GM12874 (cell line): Measurements from ENCODE around the gene SLC16A5.

Experiments
- CTCF ChIP-seq: IDR thresholded peaks from 2 replicates; pipeline ENCODE4 v1.5.1; 2011; ENCODE audit warnings: low read depth, mild to moderate bottlenecking, control low read depth, low read length, moderate library complexity; ENCODE audit not compliant: insufficient read depth

The SLC16A5 gene

GRCh38 chr17:75086496-75087181 is 1.1 kb upstream of the SLC16A5 start:
- TF ChIP-seq CTCF: no peak

GRCh38 chr17:75087182-75087557 is 584 bp upstream of the SLC16A5 start:
- TF ChIP-seq CTCF: no peak

GRCh38 chr17:75088465-75089417 is 987 bp downstream of the SLC16A5 start:
- TF ChIP-seq CTCF: no peak

GRCh38 chr17:75090871-75091854 is 3.4 kb downstream of the SLC16A5 start:
- TF ChIP-seq CTCF: no peak

- TF ChIP-seq CTCF: no peak
Measured at GRCh38 chr17:75091855-75092327, 4.1 kb downstream of the SLC16A5 start.

GRCh38 chr17:75093548-75094158 is 5.9 kb downstream of the SLC16A5 start:
- no peak for TF ChIP-seq CTCF
